ENCODE measurements around the gene ASIC2.

- no peak for TF ChIP-seq CTCF (IDR thresholded peaks at IDR 0.05; ENCODE audit: low read depth, low read length, poor library complexity, severe bottlenecking)
- no peak for TF ChIP-seq EZH2phosphoT487 (IDR thresholded peaks at IDR 0.05; ENCODE audit: borderline replicate concordance, low read length)
Observed at GRCh38 chr17:33054412-33054811, 238.7 kb downstream of the ASIC2 start.
